ENCODE measurements around the gene PEF1.

DNA sequence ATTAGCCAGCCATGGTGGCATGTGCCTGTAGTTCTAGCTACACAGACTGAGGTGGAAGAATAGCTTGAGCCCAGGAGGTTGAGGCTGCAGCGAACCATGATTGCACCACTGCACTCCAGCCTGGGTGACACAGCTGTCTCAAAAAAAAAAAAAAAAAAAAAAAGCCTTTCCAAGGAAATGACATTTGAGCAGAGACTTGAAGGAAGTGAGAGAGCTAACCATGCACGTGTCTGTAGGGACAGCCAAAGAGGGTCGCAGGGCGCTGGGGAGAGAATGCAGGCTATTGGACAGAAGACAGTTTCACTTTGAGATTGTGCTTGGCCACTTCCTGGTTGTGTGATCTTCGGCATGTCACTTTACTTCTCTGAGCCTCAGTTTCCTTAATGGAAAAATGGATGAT, 20.4 kb downstream of the PEF1 start:
- TF ChIP-seq, protein P1, sequence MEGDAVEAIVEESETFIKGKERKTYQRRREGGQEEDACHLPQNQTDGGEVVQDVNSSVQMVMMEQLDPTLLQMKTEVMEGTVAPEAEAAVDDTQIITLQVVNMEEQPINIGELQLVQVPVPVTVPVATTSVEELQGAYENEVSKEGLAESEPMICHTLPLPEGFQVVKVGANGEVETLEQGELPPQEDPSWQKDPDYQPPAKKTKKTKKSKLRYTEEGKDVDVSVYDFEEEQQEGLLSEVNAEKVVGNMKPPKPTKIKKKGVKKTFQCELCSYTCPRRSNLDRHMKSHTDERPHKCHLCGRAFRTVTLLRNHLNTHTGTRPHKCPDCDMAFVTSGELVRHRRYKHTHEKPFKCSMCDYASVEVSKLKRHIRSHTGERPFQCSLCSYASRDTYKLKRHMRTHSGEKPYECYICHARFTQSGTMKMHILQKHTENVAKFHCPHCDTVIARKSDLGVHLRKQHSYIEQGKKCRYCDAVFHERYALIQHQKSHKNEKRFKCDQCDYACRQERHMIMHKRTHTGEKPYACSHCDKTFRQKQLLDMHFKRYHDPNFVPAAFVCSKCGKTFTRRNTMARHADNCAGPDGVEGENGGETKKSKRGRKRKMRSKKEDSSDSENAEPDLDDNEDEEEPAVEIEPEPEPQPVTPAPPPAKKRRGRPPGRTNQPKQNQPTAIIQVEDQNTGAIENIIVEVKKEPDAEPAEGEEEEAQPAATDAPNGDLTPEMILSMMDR (IDR thresholded peaks at IDR 0.05; ENCODE audit: extremely low read depth in 1 of 2, insufficient read depth in 1 of 2, low read depth in 1 of 2, low read length in 2 of 2) = no peak
- TF ChIP-seq POLR2A (IDR thresholded peaks at IDR 0.05; ENCODE audit: low read depth, low read length) = no peak
- TF ChIP-seq, protein P2, sequence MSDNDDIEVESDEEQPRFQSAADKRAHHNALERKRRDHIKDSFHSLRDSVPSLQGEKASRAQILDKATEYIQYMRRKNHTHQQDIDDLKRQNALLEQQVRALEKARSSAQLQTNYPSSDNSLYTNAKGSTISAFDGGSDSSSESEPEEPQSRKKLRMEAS (IDR thresholded peaks at IDR 0.05; ENCODE audit: insufficient read depth, insufficient read length) = no peak
- no peak for TF ChIP-seq EZH2 (IDR thresholded peaks at IDR 0.05; ENCODE audit: borderline replicate concordance, low read depth, low read length, severe bottlenecking)
- no peak for TF ChIP-seq POLR2AphosphoS5 (IDR thresholded peaks at IDR 0.05; ENCODE audit: insufficient read depth, low read depth, low read length)
- no peak for TF ChIP-seq FOS (IDR thresholded peaks at IDR 0.05; ENCODE audit: borderline replicate concordance, insufficient read depth, low read length)
